Measurements from ENCODE around the gene ZNF865.
A peak's percentile ranks its signal among the peaks of the same experiment; 100 is the strongest.

ZNF865 gene

DNA sequence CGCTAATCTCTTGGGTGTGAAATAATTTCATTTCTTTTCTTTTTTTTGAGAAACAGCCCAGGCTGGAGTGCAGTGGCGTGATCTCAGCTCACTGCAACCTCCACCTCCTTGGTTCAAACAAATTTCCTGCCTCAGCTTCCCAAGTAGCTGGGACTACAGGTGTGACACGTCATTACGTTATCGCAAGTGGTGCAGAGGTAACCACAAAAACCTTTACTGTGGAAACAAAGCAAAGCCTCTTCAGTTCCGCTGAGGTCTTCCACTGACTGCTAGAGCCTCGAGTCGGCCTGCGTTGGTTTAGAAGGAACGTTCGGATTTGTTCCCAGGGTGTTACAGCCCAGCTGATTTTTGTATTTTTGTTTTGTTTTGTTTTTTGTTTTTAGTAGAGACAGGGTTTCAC lies 20.9 kb downstream of the ZNF865 start:
- no peak for DNase-seq

- peak; percentile 86 for DNase-seq
Measured at GRCh38 chr19:55632463-55632834, 27.0 kb downstream of the ZNF865 start.

DNA sequence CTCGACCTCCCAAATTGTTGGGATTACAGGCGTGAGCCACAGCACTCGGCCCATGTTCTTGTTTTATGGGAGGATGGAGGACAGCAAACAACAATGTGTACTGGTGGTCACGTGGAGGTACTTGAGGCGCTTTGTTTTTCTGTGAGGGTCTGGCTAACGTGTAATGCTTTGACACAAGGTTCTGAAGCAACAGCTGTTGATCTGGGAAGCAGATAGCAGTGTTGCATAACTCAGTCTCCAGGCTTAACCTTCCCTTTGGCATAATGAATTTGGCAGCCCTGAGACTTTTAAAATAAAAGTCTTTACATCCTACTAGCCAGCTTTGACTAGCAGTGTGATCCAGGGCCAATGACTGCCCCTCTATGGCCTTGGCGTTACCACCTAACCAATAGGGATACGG lies 28.4 kb downstream of the ZNF865 start:
- no peak for DNase-seq

- DNase-seq = no peak
Measured at GRCh38 chr19:55635334-55635717, 29.9 kb downstream of the ZNF865 start.

GRCh38 chr19:55635856-55636440 lies 30.5 kb downstream of the ZNF865 start:
- no peak for DNase-seq

DNA sequence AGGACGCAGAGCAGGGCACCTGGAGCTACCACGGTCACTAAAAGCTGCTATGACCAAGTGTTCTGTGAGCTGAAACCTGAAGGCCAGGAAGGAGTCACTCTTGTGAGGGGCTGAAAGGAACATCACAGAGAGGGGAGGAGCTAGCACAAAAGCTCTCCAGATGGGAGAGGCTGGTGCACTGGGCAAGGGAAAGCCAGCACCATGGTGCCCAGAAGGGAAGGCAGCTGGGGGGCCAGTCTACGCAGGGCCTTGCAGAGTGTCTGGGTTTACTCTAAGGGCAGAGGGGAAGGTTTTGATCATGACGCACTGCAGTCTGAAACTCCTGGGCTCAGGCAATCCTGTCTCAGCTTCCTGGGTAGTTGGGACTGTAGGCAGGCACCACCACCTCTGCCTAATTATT lies 31.3 kb downstream of the ZNF865 start:
- no peak for DNase-seq

DNA sequence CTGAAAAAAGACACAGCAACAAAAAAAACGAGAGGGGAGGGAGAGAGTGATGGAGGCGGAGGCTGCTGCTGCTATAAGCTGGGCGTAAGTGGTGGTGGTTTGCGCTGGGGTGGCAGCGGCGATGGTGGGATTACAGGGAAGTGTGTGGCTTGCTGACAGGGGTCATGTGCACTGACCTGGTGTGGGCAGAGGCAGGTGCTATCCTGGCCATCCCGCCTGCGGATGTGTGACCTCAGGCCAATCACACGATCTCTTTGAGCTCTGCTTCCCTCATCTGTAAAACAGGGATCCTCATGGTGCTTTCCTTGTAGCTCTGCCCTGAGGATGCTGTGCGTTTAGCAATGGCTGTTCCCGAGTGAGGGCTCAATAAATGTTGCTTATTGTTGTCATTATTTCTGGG lies 32.1 kb downstream of the ZNF865 start:
- DNase-seq = no peak

GRCh38 chr19:55638864-55639359 lies 33.5 kb downstream of the ZNF865 start:
- DNase-seq = no peak

GRCh38 chr19:55640043-55640576 lies 34.7 kb downstream of the ZNF865 start:
- peak; percentile 70 for DNase-seq

DNA sequence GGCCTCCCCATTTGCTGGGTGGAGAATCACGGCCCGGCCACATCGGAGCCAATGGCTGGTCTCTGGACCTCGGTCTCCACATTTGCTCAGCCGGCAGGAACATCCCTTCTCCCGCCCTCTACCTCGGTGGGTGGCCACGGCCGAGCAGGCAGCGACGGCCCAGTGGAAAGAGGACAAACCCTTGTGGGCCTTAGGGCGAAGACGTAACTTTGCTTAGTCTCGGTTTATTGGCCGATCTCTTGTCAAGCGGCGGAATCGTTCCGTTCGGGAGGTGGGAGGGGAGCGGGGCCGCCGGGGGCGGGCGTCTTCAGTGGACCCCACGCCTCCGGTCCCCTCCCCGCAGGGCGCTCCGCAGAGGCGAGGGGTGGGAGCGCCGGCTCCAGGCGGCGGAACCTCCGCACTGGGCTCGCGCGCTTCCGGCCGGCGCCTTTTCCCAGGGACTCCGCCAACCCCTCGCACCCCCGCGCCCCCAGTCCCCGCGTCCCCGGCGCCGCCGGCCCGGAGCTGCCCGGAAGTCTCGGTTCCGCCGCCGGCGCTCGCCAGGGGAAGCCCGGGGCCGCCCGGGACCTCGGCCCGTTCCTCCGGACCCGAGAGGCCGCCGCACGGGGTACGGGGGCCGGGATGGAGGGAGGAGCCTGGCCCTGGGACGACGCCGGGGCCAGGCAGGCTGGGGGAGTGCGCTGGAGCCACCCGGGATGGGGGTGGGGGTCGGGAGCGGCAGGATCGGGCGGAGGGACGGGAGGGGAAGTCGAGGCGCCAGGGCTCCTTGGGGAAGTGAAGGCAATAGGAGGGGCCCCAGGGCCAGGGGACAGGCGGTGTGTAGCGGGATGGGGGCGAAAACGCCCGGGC lies 35.4 kb downstream of the ZNF865 start, which contains the start of gene ZNF580:
Gene ZNF580 (plus strand): TSS at position 426 of the 849 bp plus-strand sequence. CDS start 1,507 bp downstream, outside the sequence.
- DNase-seq = no peak

DNA sequence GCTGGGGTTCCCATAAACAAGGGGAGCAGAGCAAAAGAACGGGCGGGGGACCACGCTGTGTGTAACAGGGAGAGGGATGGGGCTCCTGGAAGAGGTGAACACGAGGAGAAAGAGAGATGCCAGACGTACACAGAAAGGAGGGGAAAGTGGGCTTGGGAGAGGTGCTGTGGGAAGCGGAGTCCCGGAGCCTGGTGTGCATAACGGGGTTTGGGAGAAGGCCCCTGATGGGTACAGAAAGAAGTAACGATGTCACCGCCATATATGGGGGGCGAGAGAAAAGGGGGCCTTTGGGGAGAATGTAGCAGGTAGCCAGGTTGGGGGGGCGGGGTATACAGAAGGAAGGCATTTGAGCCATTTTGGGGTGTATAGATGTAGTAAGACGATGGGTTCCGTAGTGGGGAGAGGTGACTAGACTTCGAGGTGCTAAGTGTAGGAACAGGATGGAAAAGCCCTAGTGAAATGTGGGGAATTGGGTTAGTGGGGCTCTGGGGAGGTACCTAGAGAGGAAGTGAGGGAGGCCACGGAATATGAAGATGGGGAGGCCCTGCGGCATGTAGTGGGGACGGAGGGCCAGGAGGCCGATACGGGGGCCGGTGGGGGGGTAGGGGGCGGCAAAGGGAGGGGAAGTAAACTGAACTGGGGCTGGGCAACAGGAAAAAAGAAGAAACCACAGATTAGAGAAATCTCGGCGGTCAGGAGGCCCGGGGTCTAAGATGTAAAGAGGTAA lies 36.1 kb downstream of the ZNF865 start:
- no peak for DNase-seq

DNA sequence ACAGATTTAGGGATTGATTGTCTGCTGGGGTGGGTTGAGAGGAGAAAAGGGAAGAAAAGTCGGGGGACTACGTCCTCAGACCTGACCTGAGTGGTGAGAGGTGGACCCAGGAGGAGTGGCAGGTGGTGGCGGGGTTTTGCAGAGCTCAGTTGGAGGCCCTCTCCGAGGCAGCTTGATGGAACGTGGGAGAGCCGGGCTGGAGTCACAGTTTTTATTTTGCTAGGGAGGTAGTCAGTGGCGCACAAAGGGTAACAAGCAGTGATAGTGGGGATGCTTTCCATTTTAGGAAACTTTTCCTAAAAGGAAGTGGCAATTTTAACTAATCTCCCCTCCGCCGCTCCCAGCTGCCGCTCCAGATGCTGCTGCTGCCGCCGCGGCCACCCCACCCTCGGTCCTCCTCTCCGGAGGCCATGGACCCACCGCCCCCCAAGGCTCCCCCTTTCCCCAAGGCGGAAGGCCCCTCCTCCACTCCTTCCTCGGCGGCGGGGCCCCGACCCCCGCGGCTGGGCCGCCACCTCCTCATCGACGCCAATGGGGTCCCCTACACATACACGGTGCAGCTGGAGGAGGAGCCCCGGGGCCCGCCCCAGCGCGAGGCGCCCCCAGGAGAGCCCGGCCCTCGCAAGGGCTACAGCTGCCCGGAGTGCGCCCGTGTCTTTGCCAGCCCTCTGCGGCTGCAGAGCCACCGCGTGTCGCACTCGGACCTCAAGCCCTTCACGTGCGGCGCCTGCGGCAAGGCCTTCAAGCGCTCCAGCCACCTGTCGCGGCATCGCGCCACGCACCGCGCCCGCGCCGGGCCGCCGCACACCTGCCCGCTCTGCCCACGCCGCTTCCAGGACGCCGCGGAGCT lies 36.9 kb downstream of the ZNF865 start:
- no peak for DNase-seq

GRCh38 chr19:55643003-55643886 lies 37.8 kb downstream of the ZNF865 start, which contains the start of gene ZNF581:
Gene ZNF581 (plus strand): TSS chr19:55643649. CDS start chr19:55644572, 923 bp downstream.
- DNase-seq = no peak

DNA sequence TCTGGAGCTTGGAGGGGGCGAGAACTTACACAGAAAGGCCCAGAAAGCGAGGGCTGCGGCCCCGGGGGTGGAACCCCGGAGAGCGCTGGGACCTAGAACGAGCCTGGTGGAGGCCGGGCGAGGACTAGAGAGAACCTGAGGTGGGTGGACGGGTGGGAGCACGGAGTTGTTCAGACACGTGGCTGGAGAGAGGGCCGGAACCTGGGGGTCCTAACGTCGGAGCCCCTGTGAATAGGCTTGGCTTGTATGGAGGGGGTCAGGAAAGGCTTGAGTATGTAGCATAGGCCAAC lies 38.4 kb downstream of the ZNF865 start:
- DNase-seq = no peak

GRCh38 chr19:55644191-55644833 lies 38.9 kb downstream of the ZNF865 start:
- DNase-seq = no peak

- DNase-seq = no peak
Measured at GRCh38 chr19:55644842-55645511, 39.5 kb downstream of the ZNF865 start.

- no peak for DNase-seq
Measured at GRCh38 chr19:55645512-55645881, 40.0 kb downstream of the ZNF865 start.

- DNase-seq = no peak
Measured at GRCh38 chr19:55646889-55647731, 41.7 kb downstream of the ZNF865 start.
